ENCODE results near the gene GBGT1. TPM values are rescaled to one million over a fixed set of nuclear protein-coding genes. Genes with fewer than 3 reads are reported as not detected.

The GBGT1 gene
- total RNA-seq, 1 donor from 2014 or later = 18.3 TPM

DNA sequence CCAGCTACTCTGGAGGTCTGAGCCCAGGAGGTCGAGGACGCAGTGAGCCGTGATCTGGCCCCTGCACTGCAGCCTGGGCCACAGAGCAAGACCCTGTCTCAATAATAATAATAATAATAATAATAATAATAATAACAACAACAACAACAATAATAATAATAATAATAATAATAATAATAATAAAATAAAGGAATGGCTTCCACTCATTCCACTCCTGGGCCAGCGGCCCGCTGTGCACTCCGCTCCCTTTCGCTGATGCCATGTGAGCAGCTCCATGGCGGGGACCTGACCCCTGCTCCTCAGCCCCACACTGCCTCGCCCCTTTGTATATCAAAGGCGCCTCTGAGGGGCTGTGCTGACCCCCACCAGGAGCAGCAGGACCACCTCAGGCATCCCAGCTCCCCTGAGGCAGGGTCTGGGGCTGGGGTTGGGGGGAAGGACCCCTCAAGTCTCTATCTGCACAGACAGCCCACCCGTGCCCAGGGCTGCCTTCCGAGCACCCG, 20.0 kb downstream of the GBGT1 start:
- no peak for DNase-seq (ENCODE audit: low spot score)

DNA sequence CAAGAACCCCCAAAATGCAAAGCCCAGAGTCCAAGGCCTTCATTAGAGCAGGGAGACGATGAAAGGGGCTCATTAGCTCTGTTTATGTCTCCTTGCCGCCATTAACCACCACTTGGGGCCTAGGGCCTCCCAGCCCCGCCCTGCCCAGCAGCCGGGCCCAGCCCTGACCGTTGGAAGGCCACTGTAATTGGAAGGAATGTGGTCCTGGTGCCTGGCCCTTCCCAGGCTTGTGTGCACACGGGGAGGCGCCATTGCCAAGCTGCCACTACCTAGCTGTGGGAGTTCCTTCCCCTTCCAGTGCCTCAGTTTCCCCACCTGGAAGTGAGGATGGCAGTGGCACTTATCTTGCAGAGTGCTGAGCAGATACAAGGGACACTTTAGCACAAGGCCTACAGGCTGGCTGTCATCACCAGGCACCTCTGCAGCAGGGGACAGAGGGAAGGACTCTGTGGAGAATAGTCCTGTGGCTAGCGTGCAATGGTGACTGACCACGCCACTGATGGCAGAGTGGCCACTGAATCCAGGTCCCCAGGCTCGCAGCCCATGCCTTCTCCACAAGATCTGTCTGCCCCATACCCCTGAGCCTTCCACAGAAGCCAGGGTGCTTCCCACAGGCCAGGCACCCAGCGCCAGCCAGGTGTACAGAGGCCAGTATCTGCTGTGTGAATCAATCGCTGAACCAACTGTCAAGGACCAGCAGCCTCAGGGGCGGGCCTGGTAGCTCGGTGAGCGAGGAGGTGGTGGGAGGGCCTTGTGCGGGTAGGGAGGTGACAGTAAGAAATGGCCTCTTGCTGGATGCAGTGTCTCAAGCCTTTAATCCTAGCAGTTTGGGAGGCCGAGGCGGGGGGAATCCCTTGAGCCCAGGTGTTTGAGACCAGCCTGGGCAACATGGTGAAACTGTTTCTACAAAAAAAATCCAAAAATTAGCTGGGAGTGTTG, 20.8 kb downstream of the GBGT1 start:
- no peak for DNase-seq (ENCODE audit: low spot score)

DNA sequence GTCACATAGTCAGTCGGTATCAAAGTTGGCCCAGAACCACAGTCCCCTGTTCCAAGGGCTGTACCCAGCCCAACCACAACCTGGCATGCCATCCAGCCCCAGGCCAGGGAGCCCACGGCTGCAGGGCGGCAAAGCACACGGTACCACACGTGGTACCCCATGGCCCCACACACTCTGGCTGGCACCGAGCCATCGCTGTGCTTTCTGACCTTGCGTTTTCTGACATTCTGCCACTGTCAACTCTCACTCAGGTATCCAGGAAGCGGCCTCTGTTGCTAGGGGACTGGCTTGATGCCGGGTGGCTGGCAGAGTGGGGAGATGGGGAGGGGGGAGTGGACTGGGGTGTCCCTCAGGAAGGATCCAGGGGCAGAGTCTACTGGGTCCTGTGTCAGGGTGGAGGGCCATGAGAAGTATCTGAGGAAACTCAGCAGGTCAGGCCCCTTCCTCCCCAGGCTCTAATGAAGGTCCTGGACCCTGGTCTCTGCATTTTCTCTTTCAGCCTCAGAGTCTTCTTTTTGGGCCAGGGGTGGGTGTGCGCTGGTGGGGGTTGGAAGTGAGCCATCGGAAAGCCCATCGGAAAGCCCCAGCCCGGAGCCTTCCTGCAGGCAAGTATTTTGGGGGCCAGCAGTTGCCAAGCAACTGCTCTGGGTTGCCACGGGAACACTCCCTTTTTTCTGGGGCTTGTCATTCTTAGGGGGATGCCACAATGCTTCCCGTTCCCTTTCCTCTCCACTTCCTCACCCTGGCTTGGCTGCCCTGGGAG, 21.7 kb downstream of the GBGT1 start:
- no peak for DNase-seq (ENCODE audit: low spot score)

- no peak for DNase-seq (ENCODE audit: low spot score)
These were observed 23.1 kb downstream of the GBGT1 start for GRCh38 chr9:133140606-133141005.

GRCh38 chr9:133140174-133140505, 23.6 kb downstream of the GBGT1 start:
- DNase-seq (ENCODE audit: low spot score) = no peak

DNA sequence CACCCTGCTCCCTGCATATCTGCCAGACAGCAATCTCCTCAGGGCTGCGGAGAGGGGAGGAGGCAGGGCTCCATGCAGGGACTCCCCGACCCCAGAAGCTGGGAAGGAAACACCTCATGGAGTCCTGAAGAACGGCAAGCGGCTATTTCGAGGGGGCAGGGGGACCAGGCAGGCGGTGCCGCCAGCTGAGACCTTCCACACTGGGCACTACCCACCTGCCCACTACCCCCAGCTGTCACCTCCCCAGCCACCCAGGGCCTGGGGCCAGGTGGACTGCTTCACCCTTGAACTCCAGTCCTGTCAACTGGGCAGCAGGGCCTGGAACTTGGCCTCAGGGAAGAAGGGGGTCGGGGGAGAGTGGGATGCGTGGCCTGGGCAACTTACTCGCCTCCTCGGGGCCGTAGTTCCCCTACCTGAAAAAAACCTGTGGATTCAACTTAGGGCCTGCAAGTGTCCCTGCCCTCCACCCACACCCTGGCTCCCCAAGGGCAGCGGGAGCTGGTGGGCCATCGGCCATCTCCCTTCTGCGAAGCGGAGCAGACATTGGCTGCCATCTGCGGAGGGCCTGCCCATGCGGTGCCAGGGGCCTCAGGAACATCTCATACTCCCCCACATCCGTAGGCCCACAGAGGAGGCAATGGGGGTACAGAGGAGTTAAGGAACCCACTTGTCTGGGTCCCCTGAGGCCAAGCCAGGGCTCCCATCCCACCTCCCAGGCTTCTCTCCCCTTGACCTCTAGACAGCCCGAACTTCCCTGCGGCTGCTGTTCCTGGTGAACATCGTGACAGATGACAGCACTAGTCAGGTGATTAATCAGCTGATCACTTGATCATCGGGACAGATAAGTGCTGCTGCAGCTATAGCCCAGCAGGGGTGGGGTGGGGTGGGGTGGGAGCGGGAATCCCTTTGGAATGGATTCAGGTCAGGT, 24.2 kb downstream of the GBGT1 start:
- no peak for DNase-seq (ENCODE audit: low spot score)

GRCh38 chr9:133137451-133138231, 26.1 kb downstream of the GBGT1 start:
- DNase-seq (ENCODE audit: low spot score) = no peak

DNA sequence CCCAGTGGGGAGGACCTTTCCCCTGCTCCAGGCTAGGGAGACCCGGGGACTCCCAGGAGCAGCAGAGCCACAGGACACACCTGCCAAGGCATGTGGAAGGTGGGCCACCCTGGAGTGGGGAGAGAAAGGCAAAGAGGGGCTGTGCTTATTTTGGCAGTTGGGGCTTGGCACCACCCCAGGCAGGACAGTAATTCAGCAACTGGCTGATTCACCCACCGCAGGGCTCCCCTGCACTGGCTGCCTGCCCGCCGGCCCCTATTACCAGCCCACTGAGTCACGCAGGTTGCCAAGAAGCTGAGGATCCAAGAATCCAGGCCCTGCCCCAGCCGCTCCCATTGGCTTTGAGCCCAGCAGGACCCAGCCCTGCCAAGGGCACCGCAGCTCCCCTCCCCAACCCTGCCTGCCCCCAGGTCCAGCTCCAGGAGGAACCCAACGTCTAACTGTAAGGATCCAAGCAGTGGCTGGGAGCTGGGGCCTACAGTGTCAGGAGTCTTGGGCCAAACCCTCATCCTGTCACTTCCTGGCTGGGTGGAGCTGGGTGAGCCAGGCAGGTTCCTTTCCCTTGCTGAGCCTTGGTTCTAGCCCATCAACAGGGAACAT, 28.5 kb downstream of the GBGT1 start:
- no peak for DNase-seq (ENCODE audit: low spot score)

- no peak for DNase-seq (ENCODE audit: low spot score)
These were observed 29.1 kb downstream of the GBGT1 start for GRCh38 chr9:133134388-133135145.

GRCh38 chr9:133133681-133134387, 29.9 kb downstream of the GBGT1 start:
- peak; percentile 87 for DNase-seq (ENCODE audit: low spot score)

DNA sequence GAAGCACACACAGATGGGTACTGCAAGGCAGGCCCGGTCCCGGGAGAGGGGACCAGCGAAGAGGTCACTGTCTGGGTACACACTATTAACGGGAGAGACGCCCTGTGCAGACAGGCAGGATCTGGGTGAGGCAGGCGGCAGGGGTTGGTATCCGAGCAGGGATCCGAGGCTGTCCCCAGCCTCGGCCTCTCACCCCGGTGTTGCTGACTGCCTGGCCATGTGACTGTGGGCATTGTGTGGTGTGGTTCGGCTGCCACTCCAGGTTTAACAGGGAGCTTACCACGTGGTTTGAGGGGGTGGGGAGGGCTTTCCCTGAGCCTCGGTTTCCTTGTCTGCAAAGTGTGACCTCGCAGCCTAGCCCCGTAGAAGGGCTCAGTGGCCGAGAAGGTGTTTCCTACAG, 31.5 kb downstream of the GBGT1 start:
- DNase-seq (ENCODE audit: low spot score) = no peak

DNA sequence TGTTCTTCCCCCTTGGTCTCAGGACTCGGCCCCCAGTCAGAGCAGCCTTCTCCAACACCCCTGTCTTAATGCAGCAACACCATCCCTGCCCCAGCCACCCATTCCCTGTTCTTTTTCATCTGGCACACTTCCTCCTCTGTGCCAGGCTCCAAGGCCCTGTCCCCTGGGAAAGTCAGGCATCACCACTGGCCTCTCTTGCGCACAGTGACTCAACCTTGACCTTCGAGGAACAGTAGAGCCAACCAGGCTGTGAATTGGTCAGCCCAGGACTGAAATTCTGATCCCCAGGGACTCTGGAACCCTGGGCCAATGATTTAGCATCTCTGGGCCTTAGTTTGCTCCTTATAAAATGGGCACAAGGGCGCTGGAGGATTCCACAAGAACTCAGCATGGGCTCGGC, 32.2 kb downstream of the GBGT1 start:
- no peak for DNase-seq (ENCODE audit: low spot score)

GRCh38 chr9:133130685-133131244, 32.9 kb downstream of the GBGT1 start:
- DNase-seq (ENCODE audit: low spot score) = no peak

DNA sequence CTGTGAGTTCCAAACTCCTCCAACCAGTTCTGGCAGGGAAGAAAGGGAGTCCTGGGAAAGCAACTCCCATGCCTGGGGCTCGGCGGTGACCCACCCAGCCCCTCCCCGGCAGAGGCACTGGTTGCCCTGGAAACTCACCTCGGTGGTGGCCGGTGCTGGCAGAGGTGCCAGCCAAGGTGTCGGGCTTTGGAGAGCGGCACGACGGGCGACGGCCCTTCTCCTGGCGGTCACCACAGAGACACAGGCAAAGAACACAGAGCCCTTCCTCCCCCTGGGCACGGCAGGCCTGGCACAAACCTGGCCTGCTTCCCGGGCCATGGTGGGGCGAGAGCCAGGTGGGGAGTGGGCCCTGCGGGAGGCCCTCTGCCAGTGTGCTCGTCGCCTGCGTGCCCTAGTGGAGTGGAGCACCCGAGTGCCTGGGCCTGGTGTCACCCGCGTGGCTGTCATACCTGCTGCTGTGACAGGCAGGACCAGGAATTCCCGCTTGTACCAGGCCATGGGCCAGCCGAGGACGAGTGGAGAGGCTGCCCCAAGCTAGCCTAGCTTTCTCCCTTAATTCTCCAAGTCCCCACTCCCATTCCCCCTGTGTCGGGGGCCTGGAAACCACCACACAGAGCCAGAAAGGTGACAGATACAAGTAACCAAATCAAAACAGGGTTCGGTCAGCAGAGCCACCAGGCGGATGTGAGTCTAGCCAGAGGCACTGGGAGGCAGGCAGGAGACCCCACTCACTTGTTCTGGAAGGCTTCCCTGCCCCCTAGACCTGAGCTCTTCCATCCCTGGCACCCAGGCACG, 34.5 kb downstream of the GBGT1 start:
- no peak for DNase-seq (ENCODE audit: low spot score)

DNA sequence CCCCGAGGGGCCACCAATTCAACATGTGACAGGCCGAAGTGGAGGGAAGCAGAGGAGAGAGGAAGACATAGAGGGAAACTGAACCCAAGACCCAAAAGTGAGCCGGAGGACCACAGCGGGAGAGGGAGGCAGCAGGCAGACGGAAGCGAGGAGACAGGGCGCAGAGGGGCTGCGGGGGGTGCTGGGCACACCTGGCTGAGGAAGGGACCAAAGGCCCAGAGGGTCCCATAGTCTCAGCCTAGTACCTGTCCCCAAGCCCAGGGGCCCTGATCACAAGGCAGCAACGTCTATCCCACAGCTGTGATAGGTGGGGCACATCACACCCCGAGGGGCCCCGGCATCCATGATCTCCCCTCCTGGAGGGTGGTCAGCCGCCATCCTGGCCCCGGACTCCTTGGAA, 35.6 kb downstream of the GBGT1 start:
- DNase-seq (ENCODE audit: low spot score) = no peak

- DNase-seq (ENCODE audit: low spot score) = no peak
These were observed 36.3 kb downstream of the GBGT1 start for GRCh38 chr9:133127340-133127981.

DNA sequence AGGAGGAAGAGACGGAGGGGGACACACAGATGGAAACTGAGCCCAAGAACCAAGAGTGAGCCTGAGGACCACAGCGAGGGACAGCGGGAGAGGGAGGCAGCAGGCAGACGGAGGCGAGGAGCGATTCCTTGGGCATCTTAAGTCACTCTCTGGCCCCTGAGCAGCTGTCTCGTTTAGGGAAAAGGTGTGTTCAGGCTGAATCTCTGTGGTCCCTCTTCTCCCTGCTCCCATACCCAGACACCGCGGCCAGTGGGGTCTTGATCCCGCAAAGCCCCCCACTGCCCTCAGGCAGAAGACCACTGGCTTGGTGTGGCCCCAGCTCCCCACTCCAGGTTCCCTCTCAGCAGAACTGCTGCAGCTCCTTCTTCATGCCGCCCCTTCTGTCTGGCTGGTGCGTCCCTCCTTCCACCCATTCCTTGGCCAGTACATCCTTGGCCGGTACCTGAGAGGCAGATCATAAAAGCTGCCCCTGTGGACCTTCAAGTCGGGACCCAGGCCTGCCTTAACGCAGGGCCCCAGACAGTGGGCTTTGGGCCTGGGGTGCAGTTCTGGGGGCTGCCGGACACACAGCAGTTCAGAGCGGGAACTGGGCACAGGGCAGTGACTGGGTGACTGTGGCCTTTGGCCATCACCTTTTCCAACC, 36.9 kb downstream of the GBGT1 start:
- DNase-seq (ENCODE audit: low spot score) = no peak

Measured in umbilical cord (tissue), 2 donors.